GM23338 (cell line): ENCODE results near the gene FIBP. TPM values are rescaled to one million over a fixed set of nuclear protein-coding genes. Genes with fewer than 3 reads are reported as not detected.

Experiments
- ATAC-seq: fragments of 200-7000 bp; cut with Tn5 transposase; 3 replicates; pipeline ENCODE4 v1.9.1; 2020
- DNase-seq: peaks from one replicate; pipeline ENCODE4 v3.0.0-alpha.2; 2015; ENCODE audit warnings: low spot score
- H2AFZ ChIP-seq: fragments of 200-600 bp; sonication (generic); 2 replicates; pipeline ENCODE4 v1.8.0; 2016; ENCODE audit warnings: antibody characterized with exemption, mild to moderate bottlenecking, moderate library complexity
- H3F3A ChIP-seq: fragments of 200-600 bp; sonication (generic); replicated peaks from 2 replicates; pipeline ENCODE4 v1.8.0; 2017; ENCODE audit warnings: antibody characterized with exemption, mixed run types, low read depth
- H3K27ac ChIP-seq: fragments of 200-600 bp; sonication (generic); 2 replicates; pipeline ENCODE4 v1.6.1; 2016; ENCODE audit warnings: low read depth
- H3K27me3 ChIP-seq: fragments of 200-600 bp; sonication (generic); 2 replicates; pipeline ENCODE4 v1.8.0; 2016; ENCODE audit warnings: mild to moderate bottlenecking, mixed run types, moderate library complexity; ENCODE audit not compliant: insufficient read depth
- H3K36me3 ChIP-seq: fragments of 200-600 bp; sonication (generic); 2 replicates; pipeline ENCODE4 v1.8.0; 2016; ENCODE audit warnings: mild to moderate bottlenecking; ENCODE audit not compliant: insufficient read depth
- H3K4me1 ChIP-seq: fragments of 200-600 bp; sonication (generic); 2 replicates; pipeline ENCODE4 v1.8.0; 2016; ENCODE audit warnings: mild to moderate bottlenecking, moderate library complexity; ENCODE audit not compliant: insufficient read depth
- H3K4me2 ChIP-seq: fragments of 200-600 bp; sonication (generic); 2 replicates; pipeline ENCODE4 v1.7.1; 2017; ENCODE audit warnings: mixed run types
- H3K4me3 ChIP-seq: fragments of 200-600 bp; sonication (generic); 2 replicates; pipeline ENCODE4 v1.6.1; 2016; ENCODE audit warnings: mixed run types
- H3K79me2 ChIP-seq: fragments of 200-600 bp; sonication (generic); replicated peaks from 2 replicates; pipeline ENCODE4 v1.8.0; 2017; ENCODE audit warnings: mild to moderate bottlenecking; ENCODE audit not compliant: insufficient read depth
- H3K9me2 ChIP-seq: fragments of 200-600 bp; sonication (generic); 2 replicates; pipeline ENCODE4 v1.8.0; 2017; ENCODE audit not compliant: insufficient read depth
- H4K20me1 ChIP-seq: fragments of 200-600 bp; sonication (generic); replicated peaks from 2 replicates; pipeline ENCODE4 v1.8.0; 2017; ENCODE audit warnings: mild to moderate bottlenecking; ENCODE audit not compliant: insufficient read depth
- H3K27ac Mint-ChIP-seq: 2 replicates; pipeline ENCODE4 v1.8.0; 2020; ENCODE audit warnings: inconsistent platforms, mild to moderate bottlenecking, moderate library complexity, mixed read lengths
- H3K27me3 Mint-ChIP-seq: 3 replicates; pipeline ENCODE4 v1.8.0; 2022; ENCODE audit warnings: low read depth, mild to moderate bottlenecking, moderate library complexity, mixed read lengths, inconsistent platforms; ENCODE audit not compliant: insufficient read depth, poor library complexity
- H3K36me3 Mint-ChIP-seq: 3 replicates; pipeline ENCODE4 v1.8.0; 2021; ENCODE audit warnings: low read depth, mild to moderate bottlenecking, inconsistent platforms, moderate library complexity, mixed read lengths
- H3K4me1 Mint-ChIP-seq: 3 replicates; pipeline ENCODE4 v1.8.0; 2020; ENCODE audit warnings: mild to moderate bottlenecking, inconsistent platforms, mixed read lengths
- H3K4me3 Mint-ChIP-seq: 3 replicates; pipeline ENCODE4 v1.8.0; 2021; ENCODE audit warnings: moderate library complexity, mild to moderate bottlenecking, inconsistent platforms, mixed read lengths
- H3K9me3 Mint-ChIP-seq: 3 replicates; pipeline ENCODE4 v1.8.0; 2020; ENCODE audit warnings: moderate library complexity, mild to moderate bottlenecking, inconsistent platforms, mixed read lengths
- CREB1 ChIP-seq: fragments of 250-450 bp; sonication (Bioruptor Pico); IDR thresholded peaks from 2 replicates; pipeline ENCODE4 v1.5.0; 2020; ENCODE audit warnings: low read depth, mild to moderate bottlenecking, moderate library complexity
- CTCF ChIP-seq, 2 experiments: fragments of 200-600 bp in 1 of 2; sonication (generic) in 1 of 2; conservative IDR thresholded peaks; 2 replicates each; pipeline versions ENCODE4 v1.5.1 to v1.6.1; 2016 to 2017; ENCODE audit warnings: antibody characterized with exemption in 2 of 2, low read depth in 2 of 2, mild to moderate bottlenecking in 2 of 2, moderate library complexity in 1 of 2
- EZH2 ChIP-seq: fragments of 200-600 bp; sonication (generic); IDR thresholded peaks from one replicate; pipeline ENCODE4 v1.8.0; 2017; ENCODE audit warnings: antibody characterized with exemption, mild to moderate bottlenecking, low read depth; ENCODE audit not compliant: unreplicated experiment
- EZH2phosphoT487 ChIP-seq: fragments of 200-600 bp; sonication (generic); IDR thresholded peaks from one replicate; pipeline ENCODE4 v1.8.1; 2018; ENCODE audit warnings: antibody characterized with exemption; ENCODE audit not compliant: unreplicated experiment
- JUNB ChIP-seq: IDR thresholded peaks from one replicate; pipeline ENCODE4 v1.6.1; 2016; ENCODE audit warnings: antibody characterized with exemption; ENCODE audit not compliant: unreplicated experiment
- NANOG ChIP-seq: IDR thresholded peaks from 2 replicates; pipeline ENCODE4 v1.6.1; 2016; ENCODE audit warnings: antibody characterized with exemption, borderline replicate concordance
- POLR2AphosphoS5 ChIP-seq: IDR thresholded peaks from 2 replicates; pipeline ENCODE4 v1.6.1; 2016; ENCODE audit warnings: antibody characterized with exemption, low read depth
- STAT1 ChIP-seq: IDR thresholded peaks from one replicate; pipeline ENCODE4 v1.6.1; 2016; ENCODE audit warnings: antibody characterized with exemption; ENCODE audit not compliant: unreplicated experiment
- ZNF114 ChIP-seq: fragments of 250-450 bp; sonication (Bioruptor Pico); IDR thresholded peaks from 2 replicates; pipeline ENCODE4 v1.5.0; 2020; ENCODE audit warnings: mild to moderate bottlenecking, moderate library complexity
- ZNF331 ChIP-seq: fragments of 250-450 bp; sonication (Bioruptor Pico); IDR thresholded peaks from 2 replicates; pipeline ENCODE4 v1.5.0; 2020; ENCODE audit warnings: low read depth, mild to moderate bottlenecking, moderate library complexity
- ZNF462 ChIP-seq: fragments of 250-450 bp; sonication (Bioruptor Pico); IDR thresholded peaks from 2 replicates; pipeline ENCODE4 v1.5.0; 2020; ENCODE audit warnings: mild to moderate bottlenecking, moderate library complexity
- polyA plus RNA-seq: library from polyadenylated mRNA; unstranded; fragments of >200 nt; fragmentation: Nextera tagmentation; extraction: Ambion mirVana; gene quantifications from 2 replicates; pipeline ENCODE4 v1.2.1, GENCODE V29; 2016
- total RNA-seq: library from RNA; depleted of rRNA; stranded (reverse); fragments of >200 nt; shearing (Covaris generic); gene quantifications from 2 replicates; pipeline ENCODE4 v1.2.3, GENCODE V29; 2014
- TF ChIP-seq, protein P1 (sequence below): IDR thresholded peaks from one replicate; pipeline ENCODE4 v1.6.1; 2018; ENCODE audit warnings: antibody characterized with exemption; ENCODE audit not compliant: unreplicated experiment
- TF ChIP-seq, protein P2 (sequence below): IDR thresholded peaks from 2 replicates; pipeline ENCODE4 v1.6.1; 2016; ENCODE audit warnings: antibody characterized with exemption

The FIBP gene
- total and polyA plus RNA-seq, 2 experiments from 2014 or later = 79.0 to 102 TPM

DNA sequence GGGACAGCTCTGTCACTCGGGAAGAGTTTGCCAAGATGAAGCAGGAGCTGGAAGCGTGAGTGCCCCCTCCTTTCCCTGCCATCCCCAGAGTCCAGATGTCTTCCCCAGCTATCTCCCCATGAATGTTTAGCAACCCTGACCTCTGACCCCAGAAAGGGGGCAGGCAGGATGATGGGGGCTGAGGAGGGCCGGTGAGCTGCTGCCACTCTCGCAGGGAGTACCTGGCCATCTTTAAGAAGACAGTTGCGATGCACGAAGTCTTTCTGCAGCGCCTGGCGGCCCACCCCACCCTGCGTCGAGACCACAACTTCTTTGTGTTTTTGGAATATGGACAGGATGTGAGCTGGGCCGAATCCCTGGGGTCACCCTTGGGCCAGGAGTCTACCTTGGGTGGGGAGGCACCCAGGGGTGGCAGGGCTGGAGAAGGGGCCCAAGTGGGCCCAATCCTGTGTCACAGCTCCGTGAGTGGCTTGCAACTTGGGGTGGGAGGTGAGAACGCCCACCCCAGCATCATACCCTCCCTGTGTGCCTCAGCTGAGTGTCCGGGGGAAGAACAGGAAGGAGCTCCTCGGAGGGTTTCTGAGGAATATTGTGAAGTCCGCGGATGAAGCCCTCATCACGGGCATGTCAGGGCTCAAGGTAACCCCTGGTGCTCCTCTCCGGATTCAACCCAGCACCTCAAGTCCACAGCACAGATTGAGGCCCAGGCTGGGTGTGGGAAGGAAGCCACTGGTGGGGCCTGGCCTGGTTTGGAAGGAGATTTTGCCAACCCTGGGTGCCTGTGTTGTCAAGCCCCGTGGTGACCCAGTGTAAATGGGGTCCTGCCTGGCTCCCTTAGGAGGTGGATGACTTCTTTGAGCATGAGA, 37.8 kb downstream of the FIBP start:
- Histone ChIP-seq H3K4me3 (no peak overlapping the region), H3K4me1 (no peaks in the 10 kb centered on the region; the same call in 1 of the 2 replicates), H3K4me2 (no peak overlapping the region), H3K27me3 (no peaks in the 10 kb centered on the region), H3F3A (peaks cover 43% of the 10 kb centered on the region), H3K9me2 (no peaks in the 10 kb centered on the region), H3K79me2 (peaks cover 18% of the 10 kb centered on the region), H2AFZ (no peak overlapping the region), H3K27ac (no peak overlapping the region), H4K20me1 (peaks cover 19% of the 10 kb centered on the region), H3K36me3 (peaks cover 22% of the 10 kb centered on the region)
- Mint-ChIP-seq H3K27me3 (peaks cover 51% of the 10 kb centered on the region), H3K4me3 (no peak overlapping the region), H3K9me3 (peaks cover 12% of the 10 kb centered on the region), H3K4me1 (peaks cover 14% of the 10 kb centered on the region; the same call in 2 of the 3 replicates), H3K27ac (no peak overlapping the region), H3K36me3 (peaks cover 49% of the 10 kb centered on the region)
- TF ChIP-seq, protein P1, sequence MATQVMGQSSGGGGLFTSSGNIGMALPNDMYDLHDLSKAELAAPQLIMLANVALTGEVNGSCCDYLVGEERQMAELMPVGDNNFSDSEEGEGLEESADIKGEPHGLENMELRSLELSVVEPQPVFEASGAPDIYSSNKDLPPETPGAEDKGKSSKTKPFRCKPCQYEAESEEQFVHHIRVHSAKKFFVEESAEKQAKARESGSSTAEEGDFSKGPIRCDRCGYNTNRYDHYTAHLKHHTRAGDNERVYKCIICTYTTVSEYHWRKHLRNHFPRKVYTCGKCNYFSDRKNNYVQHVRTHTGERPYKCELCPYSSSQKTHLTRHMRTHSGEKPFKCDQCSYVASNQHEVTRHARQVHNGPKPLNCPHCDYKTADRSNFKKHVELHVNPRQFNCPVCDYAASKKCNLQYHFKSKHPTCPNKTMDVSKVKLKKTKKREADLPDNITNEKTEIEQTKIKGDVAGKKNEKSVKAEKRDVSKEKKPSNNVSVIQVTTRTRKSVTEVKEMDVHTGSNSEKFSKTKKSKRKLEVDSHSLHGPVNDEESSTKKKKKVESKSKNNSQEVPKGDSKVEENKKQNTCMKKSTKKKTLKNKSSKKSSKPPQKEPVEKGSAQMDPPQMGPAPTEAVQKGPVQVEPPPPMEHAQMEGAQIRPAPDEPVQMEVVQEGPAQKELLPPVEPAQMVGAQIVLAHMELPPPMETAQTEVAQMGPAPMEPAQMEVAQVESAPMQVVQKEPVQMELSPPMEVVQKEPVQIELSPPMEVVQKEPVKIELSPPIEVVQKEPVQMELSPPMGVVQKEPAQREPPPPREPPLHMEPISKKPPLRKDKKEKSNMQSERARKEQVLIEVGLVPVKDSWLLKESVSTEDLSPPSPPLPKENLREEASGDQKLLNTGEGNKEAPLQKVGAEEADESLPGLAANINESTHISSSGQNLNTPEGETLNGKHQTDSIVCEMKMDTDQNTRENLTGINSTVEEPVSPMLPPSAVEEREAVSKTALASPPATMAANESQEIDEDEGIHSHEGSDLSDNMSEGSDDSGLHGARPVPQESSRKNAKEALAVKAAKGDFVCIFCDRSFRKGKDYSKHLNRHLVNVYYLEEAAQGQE = no peak
- no peak for TF ChIP-seq CREB1 (CRISPR knock-in tag)
- no peak for TF ChIP-seq ZNF462 (CRISPR knock-in tag)
- no peak for TF ChIP-seq JUNB
- no peak for TF ChIP-seq POLR2AphosphoS5
- TF ChIP-seq EZH2phosphoT487 = no peak
- TF ChIP-seq NANOG = no peak
- TF ChIP-seq ZNF331 (CRISPR knock-in tag) = no peak
- TF ChIP-seq CTCF (conservative IDR thresholded peaks at IDR 0.05; ENCODE audit: low read depth in 2 of 2) = no peak
- TF ChIP-seq ZNF114 (CRISPR knock-in tag) = no peak
- TF ChIP-seq, protein P2, sequence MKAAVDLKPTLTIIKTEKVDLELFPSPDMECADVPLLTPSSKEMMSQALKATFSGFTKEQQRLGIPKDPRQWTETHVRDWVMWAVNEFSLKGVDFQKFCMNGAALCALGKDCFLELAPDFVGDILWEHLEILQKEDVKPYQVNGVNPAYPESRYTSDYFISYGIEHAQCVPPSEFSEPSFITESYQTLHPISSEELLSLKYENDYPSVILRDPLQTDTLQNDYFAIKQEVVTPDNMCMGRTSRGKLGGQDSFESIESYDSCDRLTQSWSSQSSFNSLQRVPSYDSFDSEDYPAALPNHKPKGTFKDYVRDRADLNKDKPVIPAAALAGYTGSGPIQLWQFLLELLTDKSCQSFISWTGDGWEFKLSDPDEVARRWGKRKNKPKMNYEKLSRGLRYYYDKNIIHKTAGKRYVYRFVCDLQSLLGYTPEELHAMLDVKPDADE = no peak
- TF ChIP-seq STAT1 = no peak
- no peak for TF ChIP-seq EZH2
- DNase-seq (no peak), ATAC-seq (no peak)
